CD4-positive, alpha-beta T cell (primary cell): ENCODE measurements around the gene DHRS1. TPM values are rescaled to one million over a fixed set of nuclear protein-coding genes. Genes with fewer than 3 reads are reported as not detected.

Experiments
- ATAC-seq: fragments of 200-7000 bp; cut with Tn5 transposase; one replicate; pipeline ENCODE4 v1.10.0; 2022; ENCODE audit warnings: mild to moderate bottlenecking; ENCODE audit not compliant: poor library complexity
- CTCF ChIA-PET: fragments of 350-600 bp; sonication (Branson Sonifier 250); formaldehyde crosslinking; loops from one replicate; lab custom pipeline; 2021; ENCODE audit warnings: antibody characterized with exemption, inconsistent platforms; lab: Charles Lee
- POLR2A ChIA-PET: fragments of 350-600 bp; sonication (Branson Sonifier 250); formaldehyde crosslinking; loops from one replicate; lab custom pipeline; 2021; ENCODE audit warnings: antibody characterized with exemption, inconsistent platforms; lab: Charles Lee
- DNase-seq, 14 experiments: peaks; one replicate each; pipeline ENCODE4 v3.0.0-alpha.2; 2013 to 2020; ENCODE audit warnings: mixed read lengths in 2 of 14
- H3K27ac ChIP-seq, 2 donors: one replicate each; pipeline versions ENCODE4 v1.5.1 to v1.7.0; 2013; ENCODE audit warnings: low read length in 2 of 2, low read depth in 1 of 2, mild to moderate bottlenecking in 1 of 2
- H3K27me3 ChIP-seq, 2 experiments: 1 replicate in 1 of 2; 2 replicates in 1 of 2; pipeline versions ENCODE4 v1.6.1 to v1.7.0; 2013; ENCODE audit warnings: low read length in 2 of 2, control low read depth in 1 of 2, mild to moderate bottlenecking in 1 of 2, moderate library complexity in 1 of 2; ENCODE audit not compliant: insufficient read depth in 2 of 2, control insufficient read depth in 1 of 2
- H3K36me3 ChIP-seq: one replicate; pipeline ENCODE4 v1.6.1; 2013; ENCODE audit warnings: low read length, control low read depth; ENCODE audit not compliant: insufficient read depth
- H3K4me1 ChIP-seq: one replicate; pipeline ENCODE4 v1.6.1; 2013; ENCODE audit warnings: low read length, control low read depth; ENCODE audit not compliant: insufficient read depth
- H3K4me3 ChIP-seq: one replicate; pipeline ENCODE4 v1.5.1; 2013; ENCODE audit warnings: mild to moderate bottlenecking, low read length, moderate library complexity
- H3K9me3 ChIP-seq, 2 experiments: 1 replicate in 1 of 2; 2 replicates in 1 of 2; pipeline versions ENCODE4 v1.6.1 to v1.7.0; 2013; ENCODE audit warnings: low read length in 2 of 2, mild to moderate bottlenecking in 2 of 2, control low read depth in 1 of 2, moderate library complexity in 1 of 2; ENCODE audit not compliant: control insufficient read depth in 1 of 2, insufficient read depth in 1 of 2
- H3K27ac Mint-ChIP-seq: one replicate; pipeline ENCODE4 v1.8.0; 2020; ENCODE audit warnings: mixed read lengths
- H3K27me3 Mint-ChIP-seq: one replicate; pipeline ENCODE4 v1.8.0; 2021; ENCODE audit warnings: mixed read lengths
- H3K36me3 Mint-ChIP-seq: one replicate; pipeline ENCODE4 v1.8.0; 2021; ENCODE audit warnings: low read depth, mixed read lengths
- H3K4me1 Mint-ChIP-seq: one replicate; pipeline ENCODE4 v1.8.0; 2021; ENCODE audit warnings: low read depth, mixed read lengths
- H3K4me3 Mint-ChIP-seq: one replicate; pipeline ENCODE4 v1.8.0; 2020; ENCODE audit warnings: mild to moderate bottlenecking, mixed read lengths
- H3K9me3 Mint-ChIP-seq: one replicate; pipeline ENCODE4 v1.8.0; 2020; ENCODE audit warnings: mixed read lengths
- CTCF ChIP-seq: fragments of 200-600 bp; IDR thresholded peaks from one replicate; pipeline ENCODE4 v1.8.0; 2022; ENCODE audit warnings: antibody characterized with exemption, mild to moderate bottlenecking
- intact Hi-C, 2 experiments: fragments of 100-400 bp; cut with DNase I in 1 of 2; cut with micrococcal nuclease in 1 of 2; formaldehyde crosslinking; loops; one replicate each; pipeline versions ENCODE4 v1.15.1 to v1.9.0; 2023 to 2025; cut with DNase I, micrococcal nuclease
- total RNA-seq, 174 experiments: library from RNA in 2 of 174; stranded (reverse) in 2 of 174; gene quantifications; one replicate each; pipeline ENCODE4 v1.2.3 and lab custom pipeline; 2021 to 2026

DHRS1 gene
- total RNA-seq, 2 experiments from 2014 or later = 21.5 to 23.5 TPM

GRCh38 chr14:24269910-24270536 is 29.6 kb downstream of the DHRS1 start:
- Histone ChIP-seq H3K9me3 (no peaks in the 10 kb centered on the region), H3K36me3 (peaks cover 47% of the 10 kb centered on the region), H3K27ac (no peak overlapping the region), H3K27me3 (no peaks in the 10 kb centered on the region), H3K4me3 (no peak overlapping the region), H3K4me1 (peaks cover 38% of the 10 kb centered on the region)
- ATAC-seq (no peak), DNase-seq (no peak)
- intact Hi-C loops = loop anchor here in 1 of 2 experiments (2.0 to 5.0 kb wide), 3 partner anchors 38 to 57 kb away; partner anchors contain the start of genes CHMP4A, GMPR2, LTB4R and LTB4R2
- Mint-ChIP-seq H3K36me3 (peaks cover 52% of the 10 kb centered on the region), H3K4me3 (peak overlapping the region; percentile 96), H3K27ac (peak overlapping the region; percentile 97), H3K4me1 (peaks cover 40% of the 10 kb centered on the region), H3K9me3 (no peaks in the 10 kb centered on the region), H3K27me3 (no peaks in the 10 kb centered on the region)
- ChIA-PET POLR2A (interaction anchor here (0.7 to 4.0 kb wide), 18 partner anchors 8 to 161 kb away, joined by 3 to 134 read pairs (median 12); partner anchors contain the start of genes CBLN3, CHMP4A, DCAF11 and DHRS1), CTCF (interaction anchor here (1.0 to 3.6 kb wide), 12 partner anchors 10 to 172 kb away, joined by 3 to 20 read pairs (median 5); partner anchors contain the start of genes CHMP4A, CIDEB, LTB4R and LTB4R2)
- no peak for TF ChIP-seq CTCF

- ATAC-seq = no peak
- Histone ChIP-seq H3K27ac (no peak overlapping the region), H3K4me3 (no peak overlapping the region), H3K9me3 (no peaks in the 10 kb centered on the region), H3K27me3 (no peaks in the 10 kb centered on the region), H3K4me1 (peaks cover 31% of the 10 kb centered on the region), H3K36me3 (peaks cover 53% of the 10 kb centered on the region)
- ChIA-PET POLR2A (interaction anchor here (1.2 to 4.0 kb wide), 4 partner anchors 11 to 56 kb away, joined by 3 to 134 read pairs (median 19); partner anchors contain the start of genes CHMP4A, DHRS1, NOP9 and TINF2), CTCF (interaction anchor here (2.9 to 3.6 kb wide), 2 partner anchors 11 to 28 kb away, joined by 18 to 20 read pairs; no protein-coding TSS in a partner anchor)
- Mint-ChIP-seq H3K4me3 (peak overlapping the region; percentile 96), H3K9me3 (no peaks in the 10 kb centered on the region), H3K27ac (no peak overlapping the region), H3K4me1 (peaks cover 39% of the 10 kb centered on the region), H3K27me3 (no peaks in the 10 kb centered on the region), H3K36me3 (peaks cover 58% of the 10 kb centered on the region)
- no peak for TF ChIP-seq CTCF
- intact Hi-C loops = no loop called here
- DNase-seq = no peak
These were observed 30.2 kb downstream of the DHRS1 start for GRCh38 chr14:24269368-24269767.

- no peak overlapping the region for H3K4me3 Mint-ChIP-seq
- no peak overlapping the region for H3K27ac Mint-ChIP-seq
- H3K4me1 ChIP-seq = peaks cover 21% of the 10 kb centered on the region
- no peaks in the 10 kb centered on the region for H3K9me3 Mint-ChIP-seq
- intact Hi-C loops = no loop called here
- no peaks in the 10 kb centered on the region for H3K9me3 ChIP-seq
- no peak overlapping the region for H3K4me3 ChIP-seq
- DNase-seq (no peak), ATAC-seq (no peak)
- H3K27ac ChIP-seq = no peak overlapping the region
- H3K36me3 Mint-ChIP-seq = peaks cover 65% of the 10 kb centered on the region
- H3K27me3 ChIP-seq = no peaks in the 10 kb centered on the region
- H3K4me1 Mint-ChIP-seq = peaks cover 27% of the 10 kb centered on the region
- POLR2A ChIA-PET = interaction anchor here (0.9 kb wide), 1 partner anchor 26 kb away, joined by 4 read pairs; no protein-coding TSS in a partner anchor
- H3K36me3 ChIP-seq = peaks cover 61% of the 10 kb centered on the region
- CTCF ChIA-PET = no interaction called here
- TF ChIP-seq CTCF = no peak
- no peaks in the 10 kb centered on the region for H3K27me3 Mint-ChIP-seq
These were observed 31.4 kb downstream of the DHRS1 start for GRCh38 chr14:24268225-24268624.
